ENCODE measurements around the gene RDX.

- TF ChIP-seq USF1 (IDR thresholded peaks at IDR 0.05; ENCODE audit: borderline replicate concordance, extremely low read length, insufficient read depth, low read depth, low read length) (no peak), CTCF (IDR thresholded peaks at IDR 0.05 in 2 of 3, conservative IDR thresholded peaks at IDR 0.05 in 1 of 3; ENCODE audit: control insufficient read depth in 2 of 3, extremely low read depth in 1 of 3, insufficient read depth in 1 of 3, low read depth in 3 of 3, low read length in 3 of 3) (no peak), PRDM15 (CRISPR knock-in tag; IDR thresholded peaks at IDR 0.05) (no peak), POLR2A (IDR thresholded peaks at IDR 0.05; ENCODE audit: low read depth, low read length) (no peak), TAF1 (IDR thresholded peaks at IDR 0.05; ENCODE audit: borderline replicate concordance, low read depth, low read length) (no peak), PML (IDR thresholded peaks at IDR 0.05; ENCODE audit: low read length) (no peak)
- TF ChIP-seq, protein P1, sequence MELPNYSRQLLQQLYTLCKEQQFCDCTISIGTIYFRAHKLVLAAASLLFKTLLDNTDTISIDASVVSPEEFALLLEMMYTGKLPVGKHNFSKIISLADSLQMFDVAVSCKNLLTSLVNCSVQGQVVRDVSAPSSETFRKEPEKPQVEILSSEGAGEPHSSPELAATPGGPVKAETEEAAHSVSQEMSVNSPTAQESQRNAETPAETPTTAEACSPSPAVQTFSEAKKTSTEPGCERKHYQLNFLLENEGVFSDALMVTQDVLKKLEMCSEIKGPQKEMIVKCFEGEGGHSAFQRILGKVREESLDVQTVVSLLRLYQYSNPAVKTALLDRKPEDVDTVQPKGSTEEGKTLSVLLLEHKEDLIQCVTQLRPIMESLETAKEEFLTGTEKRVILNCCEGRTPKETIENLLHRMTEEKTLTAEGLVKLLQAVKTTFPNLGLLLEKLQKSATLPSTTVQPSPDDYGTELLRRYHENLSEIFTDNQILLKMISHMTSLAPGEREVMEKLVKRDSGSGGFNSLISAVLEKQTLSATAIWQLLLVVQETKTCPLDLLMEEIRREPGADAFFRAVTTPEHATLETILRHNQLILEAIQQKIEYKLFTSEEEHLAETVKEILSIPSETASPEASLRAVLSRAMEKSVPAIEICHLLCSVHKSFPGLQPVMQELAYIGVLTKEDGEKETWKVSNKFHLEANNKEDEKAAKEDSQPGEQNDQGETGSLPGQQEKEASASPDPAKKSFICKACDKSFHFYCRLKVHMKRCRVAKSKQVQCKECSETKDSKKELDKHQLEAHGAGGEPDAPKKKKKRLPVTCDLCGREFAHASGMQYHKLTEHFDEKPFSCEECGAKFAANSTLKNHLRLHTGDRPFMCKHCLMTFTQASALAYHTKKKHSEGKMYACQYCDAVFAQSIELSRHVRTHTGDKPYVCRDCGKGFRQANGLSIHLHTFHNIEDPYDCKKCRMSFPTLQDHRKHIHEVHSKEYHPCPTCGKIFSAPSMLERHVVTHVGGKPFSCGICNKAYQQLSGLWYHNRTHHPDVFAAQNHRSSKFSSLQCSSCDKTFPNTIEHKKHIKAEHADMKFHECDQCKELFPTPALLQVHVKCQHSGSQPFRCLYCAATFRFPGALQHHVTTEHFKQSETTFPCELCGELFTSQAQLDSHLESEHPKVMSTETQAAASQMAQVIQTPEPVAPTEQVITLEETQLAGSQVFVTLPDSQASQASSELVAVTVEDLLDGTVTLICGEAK (IDR thresholded peaks at IDR 0.05; ENCODE audit: borderline replicate concordance): no peak
These were observed 134.2 kb downstream of the RDX start for GRCh38 chr11:110162216-110162615.
